Muscle of leg (tissue), 11 donors: ENCODE measurements around the gene PIN1. TPM values are rescaled to one million over a fixed set of nuclear protein-coding genes. Genes with fewer than 3 reads are reported as not detected.

Experiments used
- DNase-seq: peaks from one replicate; pipeline ENCODE4 v3.0.0; 2013
- H3K27ac ChIP-seq: one replicate; pipeline ENCODE4 v1.5.1; 2013; ENCODE audit warnings: mild to moderate bottlenecking, low read length, control low read depth
- H3K27me3 ChIP-seq: one replicate; pipeline ENCODE4 v1.6.1; 2013; ENCODE audit warnings: low read length; ENCODE audit not compliant: control insufficient read depth, insufficient read depth
- H3K36me3 ChIP-seq: one replicate; pipeline ENCODE4 v1.6.1; 2013; ENCODE audit warnings: low read length; ENCODE audit not compliant: control insufficient read depth, insufficient read depth
- H3K4me1 ChIP-seq: one replicate; pipeline ENCODE4 v1.6.1; 2013; ENCODE audit warnings: low read length; ENCODE audit not compliant: control insufficient read depth, insufficient read depth
- H3K4me3 ChIP-seq: one replicate; pipeline ENCODE4 v1.5.1; 2013; ENCODE audit warnings: low read length, control low read depth
- H3K9me3 ChIP-seq: replicated peaks from 2 replicates; pipeline ENCODE4 v1.6.1; 2013; ENCODE audit warnings: low read depth, low read length; ENCODE audit not compliant: control insufficient read depth
- WGBS: methylation state at CpG from one replicate; pipeline ENCODE4 v1.1.5; 2013; ENCODE audit warnings: missing lambda C conversion rate; ENCODE audit not compliant: insufficient coverage; 5-methylcytosine and 5-hydroxymethylcytosine counted together
- polyA plus RNA-seq, 8 donors: library from polyadenylated mRNA; unstranded; fragments of 120-200 nt; gene quantifications; one replicate each; pipeline versions ENCODE4 v1.2.1 to v1.2.3, GENCODE V29; 2013; ENCODE audit warnings: inconsistent platforms in 1 of 8, low replicate concordance in 1 of 8; ENCODE audit not compliant: insufficient read length in 8 of 8, insufficient read depth in 1 of 8
- total RNA-seq: library from RNA; stranded (reverse); fragments of 120-200 nt; gene quantifications from one replicate; pipeline ENCODE4 v1.2.4, GENCODE V29; 2013

Gene PIN1
- total and polyA plus RNA-seq, 9 donors = 75.0 to 91.8 (median 81.3) TPM

- Histone ChIP-seq H3K4me3 (no peak overlapping the region), H3K27me3 (no peaks in the 10 kb centered on the region), H3K9me3 (no peaks in the 10 kb centered on the region), H3K27ac (no peak overlapping the region), H3K4me1 (peaks cover 13% of the 10 kb centered on the region), H3K36me3 (peaks cover 51% of the 10 kb centered on the region)
- no peak for DNase-seq
- WGBS = 54% methylated on average over 8 of the region's 19 CpGs
These were observed 15.3 kb downstream of the PIN1 start for GRCh38 chr19:9850235-9850959.

DNA sequence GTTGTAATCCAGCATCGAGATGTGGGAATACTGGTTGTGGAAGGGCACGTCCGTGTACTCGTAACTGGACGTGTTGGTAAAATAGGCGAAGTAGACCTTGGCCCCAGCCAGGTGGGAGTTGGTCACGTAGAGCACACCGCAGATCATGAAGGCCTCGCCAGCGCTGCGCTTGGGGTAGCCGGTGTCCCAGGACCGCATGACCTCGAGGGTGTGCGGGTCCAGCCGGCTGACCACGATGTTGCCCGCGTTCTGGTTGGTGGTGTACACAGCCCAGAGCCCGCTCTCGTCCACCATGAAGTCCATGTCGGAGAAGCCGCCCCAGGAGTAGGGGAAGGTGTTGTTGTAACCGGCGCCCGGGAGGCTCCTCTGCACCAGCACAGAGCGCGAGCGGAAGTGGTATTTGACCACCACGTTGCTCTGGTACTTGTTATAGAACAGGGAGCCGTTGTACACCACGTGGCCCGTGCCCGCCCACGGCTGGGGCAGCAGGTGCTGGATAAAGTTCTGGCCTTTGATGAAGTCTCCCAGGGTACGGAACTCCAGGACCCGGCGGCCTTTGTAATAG is 19.2 kb downstream of the PIN1 start:
- DNase-seq = no peak
- Histone ChIP-seq H3K27ac (no peak overlapping the region), H3K9me3 (no peaks in the 10 kb centered on the region), H3K27me3 (no peaks in the 10 kb centered on the region), H3K36me3 (peaks cover 33% of the 10 kb centered on the region), H3K4me1 (peaks cover 13% of the 10 kb centered on the region), H3K4me3 (no peak overlapping the region)
- WGBS = 95% methylated on average over 38 of the region's 38 CpGs

- H3K27me3 ChIP-seq = no peaks in the 10 kb centered on the region
- no peaks in the 10 kb centered on the region for H3K4me1 ChIP-seq
- H3K27ac ChIP-seq = no peak overlapping the region
- 94% methylated on average over 6 of the region's 9 CpGs for whole genome bisulfite sequencing
- no peaks in the 10 kb centered on the region for H3K9me3 ChIP-seq
- H3K4me3 ChIP-seq = no peak overlapping the region
- H3K36me3 ChIP-seq = peaks cover 22% of the 10 kb centered on the region
- no peak for DNase-seq
These were observed 21.5 kb downstream of the PIN1 start for GRCh38 chr19:9856609-9857008.

DNA sequence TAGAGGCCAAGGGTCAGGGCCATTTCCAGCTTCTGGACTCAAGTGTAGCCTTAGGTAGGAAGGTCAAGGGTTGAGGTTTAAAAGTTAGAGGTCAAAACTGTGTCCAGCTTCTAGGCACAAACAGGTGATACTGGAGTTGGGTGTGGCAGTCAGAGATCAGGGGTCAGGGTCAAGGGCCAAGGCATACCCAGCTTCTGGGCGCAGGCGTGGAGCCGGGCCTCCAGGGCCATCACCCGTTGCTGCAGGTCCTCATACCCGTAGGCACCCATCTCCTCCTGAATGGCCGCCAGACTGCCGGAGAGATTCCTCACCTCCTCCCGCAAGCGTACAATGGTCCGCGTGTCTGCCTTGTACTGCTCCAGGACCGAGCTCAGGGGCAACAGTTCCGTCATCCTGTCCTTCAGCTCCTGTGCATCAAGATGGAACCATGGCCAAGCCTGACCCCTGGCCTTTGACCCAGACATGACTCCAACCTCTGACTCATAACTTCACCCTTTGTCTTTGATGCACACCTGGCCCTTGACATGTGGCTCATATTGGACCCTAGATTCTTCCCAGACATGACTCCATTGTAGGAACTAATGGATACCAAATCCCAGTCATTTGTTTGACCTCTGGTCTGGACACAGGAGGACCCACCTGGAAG is 22.1 kb downstream of the PIN1 start:
- no peaks in the 10 kb centered on the region for H3K27me3 ChIP-seq
- DNase-seq = no peak
- no peaks in the 10 kb centered on the region for H3K4me1 ChIP-seq
- H3K36me3 ChIP-seq = peaks cover 17% of the 10 kb centered on the region
- no peak overlapping the region for H3K4me3 ChIP-seq
- no peak overlapping the region for H3K27ac ChIP-seq
- no peaks in the 10 kb centered on the region for H3K9me3 ChIP-seq
- WGBS = 93% methylated on average over 13 of the region's 13 CpGs

DNA sequence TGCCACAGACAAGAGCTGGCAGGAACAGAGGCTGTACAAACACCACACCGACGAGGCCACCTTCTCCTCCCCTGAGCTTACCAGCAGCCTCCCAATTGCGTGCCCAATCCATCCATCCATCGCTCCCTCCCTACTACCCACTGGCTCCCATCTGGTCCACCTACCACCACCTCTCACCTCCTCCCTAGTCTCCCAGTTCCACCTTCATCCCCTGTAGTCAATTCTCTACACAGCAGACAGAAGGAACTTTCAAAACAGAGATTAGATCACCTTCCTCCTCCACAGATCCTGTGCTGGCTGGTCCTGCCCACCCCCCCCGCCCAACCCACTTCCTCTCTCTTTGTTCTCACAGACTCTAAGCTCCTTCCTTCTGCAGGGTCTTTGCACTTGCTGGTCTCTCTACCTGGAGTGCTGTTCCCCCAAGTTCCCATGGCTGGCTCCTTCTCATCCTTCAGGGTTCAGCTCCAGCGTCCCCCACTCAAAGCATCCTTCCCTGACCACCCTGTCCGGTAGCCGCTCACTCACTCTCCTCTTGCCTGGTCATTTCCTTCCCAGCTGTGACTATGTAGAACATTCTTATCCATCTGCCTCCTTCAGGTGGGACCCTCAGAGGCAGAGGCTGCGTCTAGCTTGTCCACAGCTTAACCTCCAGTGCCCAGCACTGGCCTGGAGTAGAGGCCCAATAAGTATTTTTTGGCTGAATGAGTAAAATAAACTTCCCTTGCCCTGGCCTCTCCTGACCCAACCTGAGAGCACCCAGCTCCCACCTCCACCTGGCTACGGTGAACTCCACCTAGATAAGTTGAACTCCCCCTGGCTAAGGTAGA is 23.0 kb downstream of the PIN1 start:
- Histone ChIP-seq H3K9me3 (no peaks in the 10 kb centered on the region), H3K4me3 (no peak overlapping the region), H3K4me1 (no peaks in the 10 kb centered on the region), H3K36me3 (peaks cover 13% of the 10 kb centered on the region), H3K27me3 (no peaks in the 10 kb centered on the region), H3K27ac (no peak overlapping the region)
- WGBS = 92% methylated on average over 9 of the region's 10 CpGs
- DNase-seq = no peak

- DNase-seq = no peak
- H3K9me3 ChIP-seq = no peaks in the 10 kb centered on the region
- no peak overlapping the region for H3K27ac ChIP-seq
- no peak overlapping the region for H3K4me3 ChIP-seq
- peaks cover 13% of the 10 kb centered on the region for H3K36me3 ChIP-seq
- no peaks in the 10 kb centered on the region for H3K27me3 ChIP-seq
- H3K4me1 ChIP-seq = no peaks in the 10 kb centered on the region
These were observed 23.6 kb downstream of the PIN1 start for GRCh38 chr19:9858766-9859165.

DNA sequence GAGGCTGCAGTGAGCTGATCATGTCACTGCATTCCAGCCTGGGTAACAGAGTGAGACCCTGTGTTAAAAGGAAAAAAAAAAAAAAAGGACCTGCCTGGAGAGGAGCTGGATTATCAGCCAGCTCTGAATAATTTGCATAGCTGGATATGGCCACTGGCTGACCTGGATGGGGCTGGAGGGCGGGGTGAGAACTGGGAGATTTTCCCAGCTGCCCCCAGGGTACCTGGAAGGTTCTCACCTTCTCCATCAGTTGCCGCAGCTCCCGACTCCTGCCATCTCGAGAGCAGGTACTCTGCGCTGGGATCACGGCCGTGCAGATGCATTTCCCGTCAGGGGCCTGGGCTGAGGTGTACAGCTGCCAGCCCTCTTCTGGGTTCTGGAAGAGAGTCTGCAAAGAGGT is 25.3 kb downstream of the PIN1 start:
- Histone ChIP-seq H3K4me3 (no peak overlapping the region), H3K4me1 (no peaks in the 10 kb centered on the region), H3K9me3 (no peaks in the 10 kb centered on the region), H3K27ac (no peak overlapping the region), H3K27me3 (no peaks in the 10 kb centered on the region), H3K36me3 (peaks cover 11% of the 10 kb centered on the region)
- 86% methylated on average over 8 of the region's 8 CpGs for whole genome bisulfite sequencing
- no peak for DNase-seq

GRCh38 chr19:9861503-9861902 is 26.4 kb downstream of the PIN1 start:
- no peaks in the 10 kb centered on the region for H3K27me3 ChIP-seq
- WGBS = no CpG with 5 or more reads among the region's 1 CpG
- H3K36me3 ChIP-seq = peaks cover 11% of the 10 kb centered on the region
- H3K4me3 ChIP-seq = no peak overlapping the region
- no peak overlapping the region for H3K27ac ChIP-seq
- H3K9me3 ChIP-seq = no peaks in the 10 kb centered on the region
- DNase-seq = no peak
- peaks cover 4% of the 10 kb centered on the region for H3K4me1 ChIP-seq

- WGBS = 77% methylated on average over 4 of the region's 4 CpGs
- Histone ChIP-seq H3K27ac (no peak overlapping the region), H3K4me1 (peaks cover 4% of the 10 kb centered on the region), H3K36me3 (no peaks in the 10 kb centered on the region), H3K4me3 (no peak overlapping the region), H3K9me3 (no peaks in the 10 kb centered on the region), H3K27me3 (no peaks in the 10 kb centered on the region)
- no peak for DNase-seq
These were observed 27.8 kb downstream of the PIN1 start for GRCh38 chr19:9862938-9863337.

DNA sequence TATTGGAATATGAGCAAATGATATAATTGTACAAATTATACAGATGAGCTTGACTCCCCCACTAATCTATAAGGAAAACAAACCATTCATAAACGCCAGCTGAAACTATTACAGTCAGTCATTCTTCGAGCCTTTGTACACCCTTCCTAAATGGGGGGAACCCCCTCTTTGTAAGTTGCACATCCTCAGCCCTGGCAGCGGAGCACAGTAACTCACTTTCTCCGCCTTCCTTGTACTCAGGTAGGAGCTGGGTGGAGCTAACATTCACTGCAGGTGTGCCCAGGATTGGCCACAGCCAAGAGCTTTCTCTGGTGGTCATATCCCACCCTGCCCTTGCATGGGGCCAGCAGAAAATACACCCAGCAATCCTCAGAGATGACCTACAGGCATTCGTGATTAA is 28.6 kb downstream of the PIN1 start:
- Histone ChIP-seq H3K4me3 (no peak overlapping the region), H3K9me3 (no peaks in the 10 kb centered on the region), H3K27ac (no peak overlapping the region), H3K36me3 (no peaks in the 10 kb centered on the region), H3K4me1 (peaks cover 4% of the 10 kb centered on the region), H3K27me3 (no peaks in the 10 kb centered on the region)
- WGBS = 95% methylated on average over 5 of the region's 5 CpGs
- no peak for DNase-seq
